SK-N-SH (cell line): ENCODE measurements around the gene SCAF1. TPM values are rescaled to one million over a fixed set of nuclear protein-coding genes. Genes with fewer than 3 reads are reported as not detected.

Source experiments
- CTCF ChIA-PET: fragments of 300-600, 350-600 bp; formaldehyde crosslinking; extraction: SDS; loops from one replicate; lab custom pipeline; 2021; lab: Yijun Ruan, JAX
- POLR2A ChIA-PET: fragments of 350-600 bp; sonication (Branson Sonifier 250); formaldehyde crosslinking; extraction: SDS; loops from one replicate; lab custom pipeline; 2020; ENCODE audit warnings: antibody characterized with exemption, inconsistent platforms; lab: Yijun Ruan, JAX
- DNase-seq: peaks from one replicate; pipeline ENCODE4 v3.0.0; 2012
- H2AFZ ChIP-seq: fragments of 200-600 bp; sonication (generic); 2 replicates; pipeline ENCODE4 v1.8.1; 2016; ENCODE audit warnings: antibody characterized with exemption, mild to moderate bottlenecking, low read depth
- H3F3A ChIP-seq: fragments of 200-600 bp; sonication (generic); replicated peaks from 2 replicates; pipeline ENCODE3; 2016; ENCODE audit warnings: antibody characterized with exemption, mild to moderate bottlenecking; ENCODE audit not compliant: insufficient read depth
- H3K27ac ChIP-seq, 2 experiments: fragments of 200-500 bp in 1 of 2; fragments of 200-600 bp in 1 of 2; sonication (Bioruptor generic) in 1 of 2; sonication (generic), shearing (Covaris generic) in 1 of 2; 2 replicates each; pipeline versions ENCODE4 v1.5.1 to v1.6.1; 2014 to 2016; ENCODE audit warnings: low read depth in 2 of 2, inconsistent platforms in 1 of 2, low read length in 1 of 2, mild to moderate bottlenecking in 1 of 2, mixed read lengths in 1 of 2
- H3K27me3 ChIP-seq: fragments of 200-600 bp; sonication (generic), shearing (Covaris generic); 2 replicates; pipeline ENCODE4 v1.6.1; 2016; ENCODE audit warnings: mixed run types; ENCODE audit not compliant: insufficient read depth
- H3K36me3 ChIP-seq, 2 experiments: fragments of 200-500 bp in 1 of 2; fragments of 200-600 bp in 1 of 2; sonication (Bioruptor generic) in 1 of 2; sonication (generic) in 1 of 2; replicated peaks in 1 of 2; 2 replicates each; pipeline versions ENCODE3 to v1.5.1; 2014 to 2016; ENCODE audit warnings: low read length in 1 of 2, mild to moderate bottlenecking in 1 of 2; ENCODE audit not compliant: insufficient read depth in 2 of 2, control insufficient read depth in 1 of 2
- H3K4me1 ChIP-seq, 2 experiments: fragments of 200-500 bp in 1 of 2; fragments of 200-600 bp in 1 of 2; sonication (Bioruptor generic) in 1 of 2; sonication (generic), shearing (Covaris generic) in 1 of 2; 2 replicates each; pipeline versions ENCODE4 v1.5.1 to v1.6.1; 2014 to 2016; ENCODE audit warnings: low read depth in 1 of 2, low read length in 1 of 2, mixed run types in 1 of 2; ENCODE audit not compliant: insufficient read depth in 2 of 2, control insufficient read depth in 1 of 2
- H3K4me2 ChIP-seq: fragments of 200-600 bp; sonication (generic), shearing (Covaris generic); 2 replicates; pipeline ENCODE4 v1.6.1; 2017; ENCODE audit warnings: mixed run types
- H3K4me3 ChIP-seq, 2 experiments: fragments of 200-500 bp in 1 of 2; fragments of 200-600 bp in 1 of 2; sonication (Bioruptor generic) in 1 of 2; sonication (generic), shearing (Covaris generic) in 1 of 2; 2 replicates each; pipeline versions ENCODE4 v1.5.1 to v1.8.1; 2014 to 2016; ENCODE audit warnings: low read depth in 2 of 2, inconsistent platforms in 1 of 2, low read length in 1 of 2, mild to moderate bottlenecking in 1 of 2, mixed read lengths in 1 of 2, moderate library complexity in 1 of 2
- H3K79me2 ChIP-seq: fragments of 200-600 bp; sonication (generic); 2 replicates; pipeline ENCODE4 v1.8.1; 2017; ENCODE audit warnings: mild to moderate bottlenecking; ENCODE audit not compliant: insufficient read depth
- H3K9ac ChIP-seq: fragments of 200-600 bp; sonication (generic); 2 replicates; pipeline ENCODE4 v1.6.1; 2017; ENCODE audit warnings: mixed run types
- H3K9me2 ChIP-seq: fragments of 200-600 bp; sonication (generic); 2 replicates; pipeline ENCODE4 v1.6.1; 2017; ENCODE audit warnings: mixed run types
- H3K9me3 ChIP-seq: fragments of 200-600 bp; sonication (generic); 2 replicates; pipeline ENCODE4 v1.6.1; 2017; ENCODE audit warnings: mixed run types, mild to moderate bottlenecking, moderate library complexity
- H4K20me1 ChIP-seq: fragments of 200-600 bp; sonication (generic); 2 replicates; pipeline ENCODE4 v1.6.1; 2017; ENCODE audit warnings: mild to moderate bottlenecking, mixed run types; ENCODE audit not compliant: insufficient read depth
- CHD2 ChIP-seq: fragments of 150-350 bp; IDR thresholded peaks from 2 replicates; pipeline ENCODE4 v1.6.1; 2018; ENCODE audit warnings: low read length; ENCODE audit not compliant: partially characterized antibody
- EP300 ChIP-seq, 2 experiments: IDR thresholded peaks; 2 replicates each; pipeline versions ENCODE4 v1.4.0 to v1.6.1; 2012; ENCODE audit warnings: borderline replicate concordance in 1 of 2, low read depth in 1 of 2, low read length in 1 of 2
- FOSL2 ChIP-seq: IDR thresholded peaks from 2 replicates; pipeline ENCODE4 v1.4.0; 2012; ENCODE audit warnings: low read depth, mild to moderate bottlenecking, moderate library complexity, borderline replicate concordance
- FOXM1 ChIP-seq: IDR thresholded peaks from 2 replicates; pipeline ENCODE4 v1.4.0; 2012; ENCODE audit warnings: low read depth, mild to moderate bottlenecking
- GATA2 ChIP-seq: sonication (generic); formaldehyde crosslinking; IDR thresholded peaks from 2 replicates; pipeline ENCODE4 v1.5.0; 2020; ENCODE audit warnings: mild to moderate bottlenecking, missing genetic modification reagents
- IRF3 ChIP-seq: fragments of 150-350 bp; IDR thresholded peaks from 2 replicates; pipeline ENCODE4 v1.6.1; 2016; ENCODE audit warnings: mild to moderate bottlenecking, low read depth, low read length
- MAX ChIP-seq: IDR thresholded peaks from 2 replicates; pipeline ENCODE4 v1.4.0; 2012; ENCODE audit warnings: low read depth
- MXI1 ChIP-seq: IDR thresholded peaks from 2 replicates; pipeline ENCODE4 v1.6.1; 2012; ENCODE audit warnings: mild to moderate bottlenecking, low read depth, low read length, improper control_type of control experiment
- NRF1 ChIP-seq: IDR thresholded peaks from 2 replicates; pipeline ENCODE4 v1.6.1; 2012; ENCODE audit warnings: low read depth, mild to moderate bottlenecking, low read length
- PBX3 ChIP-seq: IDR thresholded peaks from 2 replicates; pipeline ENCODE4; 2012
- POLR2AphosphoS5 ChIP-seq: IDR thresholded peaks from 2 replicates; pipeline ENCODE4 v1.6.1; 2012; ENCODE audit warnings: low read depth, low read length
- RAD21 ChIP-seq: IDR thresholded peaks from 2 replicates; pipeline ENCODE4 v1.6.1; 2012; ENCODE audit warnings: mild to moderate bottlenecking, low read length
- RCOR1 ChIP-seq: fragments of 150-350 bp; IDR thresholded peaks from 2 replicates; pipeline ENCODE4 v1.6.1; 2017; ENCODE audit warnings: antibody characterized with exemption, low read length
- TCF12 ChIP-seq: IDR thresholded peaks from 2 replicates; pipeline ENCODE4 v1.4.0; 2012
- USF1 ChIP-seq: IDR thresholded peaks from 2 replicates; pipeline ENCODE4 v1.4.0; 2012; ENCODE audit warnings: low read depth, borderline replicate concordance
- USF2 ChIP-seq: fragments of 150-350 bp; IDR thresholded peaks from 2 replicates; pipeline ENCODE4 v1.6.1; 2017; ENCODE audit warnings: antibody characterized with exemption, low read length, low read depth, borderline replicate concordance
- YY1 ChIP-seq: IDR thresholded peaks from 2 replicates; pipeline ENCODE4 v1.4.0; 2012; ENCODE audit warnings: low read depth, mild to moderate bottlenecking
- ZBTB33 ChIP-seq: IDR thresholded peaks from 2 replicates; pipeline ENCODE4 v1.4.0; 2012; ENCODE audit warnings: low read depth, borderline replicate concordance
- WGBS: methylation state at CpG from one replicate; pipeline ENCODE4 v1.1.6; 2017; ENCODE audit warnings: low lambda C conversion rate; 5-methylcytosine and 5-hydroxymethylcytosine counted together
- polyA plus RNA-seq, 3 experiments: library from polyadenylated mRNA; depleted of rRNA; stranded (reverse); fragments of >200 nt; gene quantifications; 2 replicates each; pipeline ENCODE4 v1.2.3, GENCODE V29; 2012

Gene SCAF1
- polyA plus RNA-seq, 1 of the 3 experiments (the other 2 are of a cell fraction): 9.5 TPM

- no peak for TF ChIP-seq PBX3
- no peak for TF ChIP-seq TCF12
- TF ChIP-seq POLR2AphosphoS5: no peak
- TF ChIP-seq EP300 (IDR thresholded peaks at IDR 0.05; ENCODE audit: borderline replicate concordance in 1 of 2, low read depth in 1 of 2, low read length in 1 of 2): no peak
- TF ChIP-seq MXI1: no peak
- TF ChIP-seq YY1: no peak
- no peak for TF ChIP-seq MAX
- TF ChIP-seq FOXM1: no peak
- no peak for TF ChIP-seq USF2
- TF ChIP-seq CHD2: no peak
- TF ChIP-seq NRF1: no peak
- TF ChIP-seq GATA2 (CRISPR knock-in tag): no peak
- H3K9me2 ChIP-seq: no peaks in the 10 kb centered on the region
- peaks cover 78% of the 10 kb centered on the region for H3K79me2 ChIP-seq
These were observed 42.4 kb upstream of the SCAF1 start for GRCh38 chr19:49599378-49600295.

GRCh38 chr19:49601482-49602038, 40.4 kb upstream of the SCAF1 start:
- H3F3A ChIP-seq: peaks cover 8% of the 10 kb centered on the region
- DNase-seq: no peak
- no peak overlapping the region for H2AFZ ChIP-seq
- no peak overlapping the region for H3K27ac ChIP-seq
- H3K4me2 ChIP-seq: no peak overlapping the region
- no peak overlapping the region for H3K4me3 ChIP-seq
- H3K4me1 ChIP-seq: no peaks in the 10 kb centered on the region
- H3K27me3 ChIP-seq: no peaks in the 10 kb centered on the region
- ChIA-PET POLR2A (interaction anchor here (0.9 kb wide), 1 partner anchor 9 kb away, joined by 3 read pairs; no protein-coding TSS in a partner anchor), CTCF (interaction anchor here (0.8 to 1.3 kb wide), 2 partner anchors 31 to 66 kb away, joined by 3 to 5 read pairs; no protein-coding TSS in a partner anchor)
- H3K79me2 ChIP-seq: peaks cover 86% of the 10 kb centered on the region
- no peak overlapping the region for H3K9ac ChIP-seq
- WGBS: 95% methylated on average over 38 of the region's 38 CpGs
- no peaks in the 10 kb centered on the region for H3K9me3 ChIP-seq
- H3K36me3 ChIP-seq: peaks cover 48 to 50% of the 10 kb centered on the region in 2 experiments
- peaks cover 61% of the 10 kb centered on the region for H4K20me1 ChIP-seq
- no peaks in the 10 kb centered on the region for H3K9me2 ChIP-seq
- TF ChIP-seq ZBTB33: no peak
- no peak for TF ChIP-seq FOXM1
- TF ChIP-seq RAD21: no peak
- TF ChIP-seq RCOR1: no peak
- no peak for TF ChIP-seq FOSL2
- no peak for TF ChIP-seq IRF3
- no peak for TF ChIP-seq USF2
- TF ChIP-seq USF1: no peak

More at GRCh38 chr19:49599378-49600295, 42.4 kb upstream of the SCAF1 start:
- ChIA-PET CTCF (interaction anchor here (3.0 kb wide), 1 partner anchor 72 kb away, joined by 12 read pairs; no protein-coding TSS in a partner anchor), POLR2A (interaction anchor here (1.1 kb wide), 1 partner anchor 40 kb away, joined by 3 read pairs; the partner anchor contains the start of gene RRAS)
- DNase-seq: no peak
- Histone ChIP-seq H2AFZ (no peak overlapping the region), H3K9ac (no peak overlapping the region), H3F3A (peaks cover 8% of the 10 kb centered on the region), H3K27ac (no peak overlapping the region), H3K27me3 (no peaks in the 10 kb centered on the region), H3K4me2 (no peak overlapping the region), H3K9me3 (no peaks in the 10 kb centered on the region), H3K4me1 (no peaks in the 10 kb centered on the region), H3K4me3 (no peak overlapping the region), H4K20me1 (peaks cover 48% of the 10 kb centered on the region), H3K36me3 (peaks cover 51 to 62% of the 10 kb centered on the region in 2 experiments)
- WGBS: 97% methylated on average over 26 of the region's 26 CpGs
